Fibroblast of lung (primary cell): ENCODE data around the gene DISP3. TPM values are rescaled to one million over a fixed set of nuclear protein-coding genes. Genes with fewer than 3 reads are reported as not detected.

ENCODE experiments used
- DNase-seq, 2 donors: peaks; one replicate each; pipeline versions ENCODE4 v3.0.0 to v3.0.0-alpha.2; 2010; ENCODE audit warnings: low read depth in 2 of 2
- H2AFZ ChIP-seq: 2 replicates; pipeline ENCODE4 v1.5.1; 2012; ENCODE audit warnings: low read length, control low read depth, inconsistent platforms
- H3K27ac ChIP-seq: 2 replicates; pipeline ENCODE4 v1.5.1; 2011; ENCODE audit warnings: low read length, control low read depth; ENCODE audit not compliant: insufficient read depth
- H3K27me3 ChIP-seq: 2 replicates; pipeline ENCODE4 v1.5.1; 2011; ENCODE audit warnings: mild to moderate bottlenecking, low read length; ENCODE audit not compliant: control insufficient read depth, insufficient read depth
- H3K36me3 ChIP-seq: 2 replicates; pipeline ENCODE4 v1.5.1; 2011; ENCODE audit warnings: low read length; ENCODE audit not compliant: control insufficient read depth, insufficient read depth
- H3K4me1 ChIP-seq: 2 replicates; pipeline ENCODE4 v1.5.1; 2011; ENCODE audit warnings: low read length; ENCODE audit not compliant: control insufficient read depth, insufficient read depth; ENCODE audit errors: extremely low read depth
- H3K4me2 ChIP-seq: 2 replicates; pipeline ENCODE4 v1.5.1; 2011; ENCODE audit warnings: low read length, control low read depth; ENCODE audit not compliant: insufficient read depth; ENCODE audit errors: extremely low read depth
- H3K4me3 ChIP-seq, 4 experiments: fragments of 200-600 bp in 1 of 4; sonication (generic) in 1 of 4; replicated peaks in 1 of 4; 2 replicates each; pipeline ENCODE4 v1.5.1; 2011 to 2016; ENCODE audit warnings: low read length in 4 of 4, low read depth in 3 of 4, mild to moderate bottlenecking in 3 of 4, control low read depth in 2 of 4, inconsistent platforms in 1 of 4, mixed read lengths in 1 of 4; ENCODE audit not compliant: insufficient read depth in 1 of 4; ENCODE audit errors: control extremely low read depth in 1 of 4
- H3K79me2 ChIP-seq: 2 replicates; pipeline ENCODE4 v1.5.1; 2012; ENCODE audit warnings: mild to moderate bottlenecking, low read length, inconsistent platforms; ENCODE audit not compliant: control insufficient read depth, insufficient read depth
- H3K9ac ChIP-seq: 2 replicates; pipeline ENCODE4 v1.5.1; 2011; ENCODE audit warnings: mild to moderate bottlenecking, low read length, control low read depth; ENCODE audit not compliant: insufficient read depth
- H3K9me3 ChIP-seq: 2 replicates; pipeline ENCODE4 v1.5.1; 2012; ENCODE audit warnings: low read depth, low read length; ENCODE audit not compliant: control insufficient read depth, insufficient read depth
- H4K20me1 ChIP-seq: 2 replicates; pipeline ENCODE4 v1.5.1; 2011; ENCODE audit warnings: low read length; ENCODE audit not compliant: control insufficient read depth, insufficient read depth; ENCODE audit errors: extremely low read depth
- CTCF ChIP-seq, 2 donors: IDR thresholded peaks in 1 of 2; conservative IDR thresholded peaks in 1 of 2; 1 replicate in 1 of 2; 2 replicates in 1 of 2; pipeline ENCODE4 v1.5.1; 2011 to 2012; ENCODE audit warnings: low read length in 2 of 2, control low read depth in 1 of 2, inconsistent platforms in 1 of 2, low read depth in 1 of 2, mild to moderate bottlenecking in 1 of 2
- EZH2 ChIP-seq: IDR thresholded peaks from 2 replicates; pipeline ENCODE4 v1.5.1; 2012; ENCODE audit warnings: low read length, control low read depth, mild to moderate bottlenecking; ENCODE audit errors: missing control alignments
- polyA plus RNA-seq, 2 donors: library from polyadenylated mRNA; depleted of rRNA in 1 of 2; stranded (reverse) in 1 of 2; unstranded in 1 of 2; fragments of >200 nt; gene quantifications; 2 replicates each; pipeline ENCODE4 v1.2.1, GENCODE V29; 2011 to 2012; ENCODE audit warnings: missing spikeins in 1 of 2
- total RNA-seq: library from RNA; depleted of rRNA; stranded (reverse); fragments of >200 nt; gene quantifications from 2 replicates; pipeline ENCODE4 v1.2.1, GENCODE V29; 2014

Gene DISP3
- total and polyA plus RNA-seq, 2 donors (not counting 1 experiment from before 2014, with no cell fraction given), result 0.02 TPM; not detected in 1

- Histone ChIP-seq H3K9me3 (no peaks in the 10 kb centered on the region), H3K9ac (no peak overlapping the region), H4K20me1 (no peaks in the 10 kb centered on the region), H2AFZ (no peak overlapping the region), H3K4me3 (no peak overlapping the region), H3K4me1 (no peaks in the 10 kb centered on the region), H3K27ac (no peak overlapping the region), H3K79me2 (no peaks in the 10 kb centered on the region), H3K36me3 (no peaks in the 10 kb centered on the region), H3K4me2 (no peak overlapping the region), H3K27me3 (no peaks in the 10 kb centered on the region)
- no peak for DNase-seq
- no peak for TF ChIP-seq EZH2
- no peak for TF ChIP-seq CTCF (conservative IDR thresholded peaks at IDR 0.05 in 1 of 2, IDR thresholded peaks at IDR 0.05 in 1 of 2; ENCODE audit: low read depth in 1 of 2, low read length in 2 of 2)
Observed at GRCh38 chr1:11581445-11581991, 102.6 kb downstream of the DISP3 start.

- H3K4me1 ChIP-seq, result no peaks in the 10 kb centered on the region
- no peak overlapping the region for H3K9ac ChIP-seq
- no peak for TF ChIP-seq EZH2
- no peak for TF ChIP-seq CTCF (conservative IDR thresholded peaks at IDR 0.05 in 1 of 2, IDR thresholded peaks at IDR 0.05 in 1 of 2; ENCODE audit: low read depth in 1 of 2, low read length in 2 of 2)
- H3K4me3 ChIP-seq, result no peak overlapping the region
- no peaks in the 10 kb centered on the region for H3K36me3 ChIP-seq
- H3K27ac ChIP-seq, result no peak overlapping the region
- H4K20me1 ChIP-seq, result no peaks in the 10 kb centered on the region
- DNase-seq, result no peak
- H2AFZ ChIP-seq, result no peak overlapping the region
- no peak overlapping the region for H3K4me2 ChIP-seq
- H3K27me3 ChIP-seq, result no peaks in the 10 kb centered on the region
- no peaks in the 10 kb centered on the region for H3K79me2 ChIP-seq
- H3K9me3 ChIP-seq, result no peaks in the 10 kb centered on the region
Observed at GRCh38 chr1:11585389-11585788, 106.4 kb downstream of the DISP3 start.

Other genes with a start within 250 kb of the DISP3 start
- gene MTOR, start 216.6 kb upstream of the DISP3 start, total RNA-seq, result 25.4 and 36.2 TPM in 2 replicates
- 20.2 and 27.6 TPM in 2 replicates for gene MTOR, start 216.6 kb upstream of the DISP3 start, polyA plus RNA-seq
- gene UBIAD1, start 206.0 kb upstream of the DISP3 start, total RNA-seq, result 7.6 and 8.0 TPM in 2 replicates
- 7.1 and 12.9 TPM in 2 replicates for gene UBIAD1, start 206.0 kb upstream of the DISP3 start, polyA plus RNA-seq
- gene FBXO2, start 175.3 kb downstream of the DISP3 start, total RNA-seq, result 2.3 and 2.6 TPM in 2 replicates
- gene FBXO2, start 175.3 kb downstream of the DISP3 start, polyA plus RNA-seq, result 0.81 and 0.87 TPM in 2 replicates
- 17.8 and 19.5 TPM in 2 replicates for gene FBXO44, start 175.7 kb downstream of the DISP3 start, total RNA-seq
- gene FBXO44, start 175.7 kb downstream of the DISP3 start, polyA plus RNA-seq, result 7.9 and 8.1 TPM in 2 replicates
- 7.4 and 11.4 TPM in 2 replicates for gene FBXO6, start 185.0 kb downstream of the DISP3 start, total RNA-seq
- 7.3 and 8.0 TPM in 2 replicates for gene FBXO6, start 185.0 kb downstream of the DISP3 start, polyA plus RNA-seq
- gene MAD2L2, start 202.0 kb downstream of the DISP3 start, total RNA-seq, result 43.4 and 48.9 TPM in 2 replicates
- 35.0 and 59.3 TPM in 2 replicates for gene MAD2L2, start 202.0 kb downstream of the DISP3 start, polyA plus RNA-seq
- 0.50 and 0.51 TPM in 2 replicates for gene DRAXIN, start 212.6 kb downstream of the DISP3 start, total RNA-seq
- 0.03 and 0.21 TPM in 2 replicates for gene DRAXIN, start 212.6 kb downstream of the DISP3 start, polyA plus RNA-seq